Naive thymus-derived CD4-positive, alpha-beta T cell (primary cell): ENCODE data around the gene ATXN7. TPM values are rescaled to one million over a fixed set of nuclear protein-coding genes. Genes with fewer than 3 reads are reported as not detected.

Experiments used
- ATAC-seq: fragments of 150-1000 bp; cut with Tn5 transposase; 2 replicates; pipeline ENCODE4 v1.10.0; 2021; ENCODE audit warnings: mild to moderate bottlenecking, moderate library complexity
- CTCF ChIA-PET: fragments of 350-600 bp; sonication (Branson Sonifier 250); formaldehyde crosslinking; loops from one replicate; lab custom pipeline; 2021; ENCODE audit warnings: antibody characterized with exemption; lab: Charles Lee
- POLR2A ChIA-PET: fragments of 350-600 bp; sonication (Branson Sonifier 250); formaldehyde crosslinking; loops from one replicate; lab custom pipeline; 2021; ENCODE audit warnings: antibody characterized with exemption, inconsistent platforms; lab: Charles Lee
- DNase-seq, 9 donors: peaks; one replicate each; pipeline versions ENCODE4 v3.0.0 to v3.0.0-alpha.2; 2020 to 2022; ENCODE audit warnings: mixed read lengths in 1 of 9
- H3K27ac ChIP-seq: one replicate; pipeline ENCODE4 v1.7.0; 2013; ENCODE audit warnings: mild to moderate bottlenecking, low read depth, low read length, moderate library complexity
- H3K27me3 ChIP-seq, 2 donors: one replicate each; pipeline ENCODE4 v1.7.0; 2013; ENCODE audit warnings: low read length in 2 of 2, mild to moderate bottlenecking in 2 of 2, moderate library complexity in 2 of 2; ENCODE audit not compliant: control insufficient read depth in 2 of 2, insufficient read depth in 2 of 2
- H3K36me3 ChIP-seq, 3 experiments: 1 replicate in 2 of 3; 2 replicates in 1 of 3; pipeline ENCODE4 v1.7.0; 2013; ENCODE audit warnings: low read length in 3 of 3, mild to moderate bottlenecking in 3 of 3, moderate library complexity in 1 of 3; ENCODE audit not compliant: insufficient read depth in 3 of 3, control insufficient read depth in 2 of 3
- H3K4me1 ChIP-seq, 2 donors: one replicate each; pipeline ENCODE4 v1.7.0; 2013; ENCODE audit warnings: low read length in 2 of 2, mild to moderate bottlenecking in 2 of 2, moderate library complexity in 1 of 2; ENCODE audit not compliant: control insufficient read depth in 2 of 2, insufficient read depth in 2 of 2
- H3K4me3 ChIP-seq: 2 replicates; pipeline ENCODE4 v1.7.0; 2013; ENCODE audit warnings: mild to moderate bottlenecking, low read length
- H3K9me3 ChIP-seq, 3 experiments: 1 replicate in 2 of 3; 2 replicates in 1 of 3; pipeline ENCODE4 v1.7.0; 2013; ENCODE audit warnings: low read length in 3 of 3; ENCODE audit not compliant: control insufficient read depth in 2 of 3
- H3K27ac Mint-ChIP-seq, 9 donors: one replicate each; pipeline ENCODE4 v1.8.0; 2020 to 2022; ENCODE audit warnings: mixed read lengths in 9 of 9, mild to moderate bottlenecking in 8 of 9, moderate library complexity in 5 of 9, inconsistent platforms in 2 of 9
- H3K27me3 Mint-ChIP-seq, 5 donors: one replicate each; pipeline ENCODE4 v1.8.0; 2021 to 2022; ENCODE audit warnings: mixed read lengths in 5 of 5, mild to moderate bottlenecking in 1 of 5
- H3K36me3 Mint-ChIP-seq, 5 donors: one replicate each; pipeline ENCODE4 v1.8.0; 2020 to 2022; ENCODE audit warnings: mixed read lengths in 5 of 5, mild to moderate bottlenecking in 3 of 5, inconsistent platforms in 1 of 5
- H3K4me1 Mint-ChIP-seq, 7 donors: one replicate each; pipeline ENCODE4 v1.8.0; 2020 to 2022; ENCODE audit warnings: mixed read lengths in 7 of 7, mild to moderate bottlenecking in 3 of 7, inconsistent platforms in 1 of 7
- H3K4me3 Mint-ChIP-seq, 10 donors: one replicate each; pipeline ENCODE4 v1.8.0; 2020 to 2022; ENCODE audit warnings: mild to moderate bottlenecking in 10 of 10, mixed read lengths in 10 of 10, moderate library complexity in 6 of 10, inconsistent platforms in 2 of 10
- H3K9me3 Mint-ChIP-seq, 11 donors: one replicate each; pipeline ENCODE4 v1.8.0; 2020 to 2022; ENCODE audit warnings: mixed read lengths in 11 of 11, mild to moderate bottlenecking in 4 of 11, inconsistent platforms in 1 of 11, moderate library complexity in 1 of 11
- intact Hi-C, 2 donors: fragments of 100-400 bp; cut with micrococcal nuclease; formaldehyde crosslinking; loops; one replicate each; pipeline ENCODE4 v1.15.1; 2023
- polyA plus RNA-seq, 2 donors: library from polyadenylated mRNA; unstranded; fragments of 300-500 nt; fragmentation: Illumina TruSeq; gene quantifications; one replicate each; pipeline ENCODE4 v1.2.3, GENCODE V29; 2021
- total RNA-seq, 6 experiments: library from RNA in 5 of 6; stranded (reverse) in 5 of 6; gene quantifications; 1 replicate in 5 of 6; 2 replicates in 1 of 6; pipeline ENCODE4 v1.2.3 and lab custom pipeline; 2021 to 2026

The ATXN7 gene
- total and polyA plus RNA-seq, 7 experiments from 2014 or later = 29.8 to 204 (median 142) TPM

DNA sequence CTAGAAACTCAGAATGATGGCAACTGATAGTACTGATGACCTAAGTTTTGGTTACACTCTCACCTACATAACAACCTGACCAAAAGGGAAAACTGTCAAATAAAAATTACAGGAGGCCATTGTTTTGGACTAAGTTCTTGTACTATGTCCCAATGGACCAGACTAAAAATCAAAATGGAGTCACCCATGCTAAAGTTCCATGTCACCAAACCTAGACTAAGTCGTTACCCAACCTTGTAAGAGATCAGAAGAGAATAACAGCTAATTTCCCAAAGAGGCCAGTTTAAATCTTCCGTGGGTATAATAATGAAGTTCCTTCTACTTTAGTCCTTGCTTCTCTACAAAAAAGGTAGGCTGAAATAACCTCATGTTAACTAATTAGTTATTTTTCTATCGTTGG is 12.4 kb upstream of the ATXN7 start:
- ChIA-PET CTCF (no interaction called here), POLR2A (interaction anchor here (0.7 kb wide), 1 partner anchor 87 kb away, joined by 3 read pairs; no protein-coding TSS in a partner anchor)
- H3K4me3 Mint-ChIP-seq = no peak overlapping the region
- H3K27ac Mint-ChIP-seq = no peak overlapping the region
- Histone ChIP-seq H3K36me3 (no peaks in the 10 kb centered on the region), H3K27me3 (no peaks in the 10 kb centered on the region), H3K9me3 (no peaks in the 10 kb centered on the region), H3K4me3 (no peak overlapping the region), H3K27ac (no peak overlapping the region), H3K4me1 (no peaks in the 10 kb centered on the region)
- H3K27me3 Mint-ChIP-seq = no peaks in the 10 kb centered on the region
- no peaks in the 10 kb centered on the region for H3K9me3 Mint-ChIP-seq
- peaks cover 0 to 14% (median 6%) of the 10 kb centered on the region in 5 donors for H3K36me3 Mint-ChIP-seq
- ATAC-seq = no peak
- peaks cover 9 to 39% (median 17%) of the 10 kb centered on the region in 7 donors for H3K4me1 Mint-ChIP-seq
- intact Hi-C loops = no loop called here
- no peak for DNase-seq

DNA sequence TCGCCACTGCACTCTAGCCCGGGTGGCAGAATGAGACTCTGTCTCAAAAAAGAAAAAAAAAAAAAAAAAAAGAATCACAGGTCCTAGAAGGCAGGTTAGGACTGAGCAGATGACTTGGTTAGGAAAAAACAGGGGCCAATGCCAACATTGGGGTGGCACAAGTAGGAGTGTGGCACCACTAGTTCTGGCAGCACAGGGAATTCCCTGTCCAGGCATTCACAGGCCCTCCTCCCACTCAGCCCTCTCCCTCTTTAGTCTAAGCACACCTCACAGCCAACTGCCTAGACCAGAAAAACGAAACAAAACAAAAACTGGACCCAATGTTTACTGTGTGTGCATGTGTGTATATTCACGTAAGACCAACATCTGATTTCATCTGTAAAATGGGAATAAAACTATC is 10.6 kb upstream of the ATXN7 start:
- no peaks in the 10 kb centered on the region for H3K27me3 Mint-ChIP-seq
- no peaks in the 10 kb centered on the region for H3K36me3 ChIP-seq
- ATAC-seq (no peak), DNase-seq (no peak)
- H3K4me1 Mint-ChIP-seq = peaks cover 11 to 53% (median 18%) of the 10 kb centered on the region in 7 donors
- no peak overlapping the region for H3K27ac ChIP-seq
- no peak overlapping the region for H3K4me3 ChIP-seq
- H3K4me1 ChIP-seq = no peaks in the 10 kb centered on the region
- H3K27ac Mint-ChIP-seq = no peak overlapping the region
- H3K36me3 Mint-ChIP-seq = peaks cover 0 to 14% (median 6%) of the 10 kb centered on the region in 5 donors
- no peaks in the 10 kb centered on the region for H3K27me3 ChIP-seq
- no peak overlapping the region for H3K4me3 Mint-ChIP-seq
- ChIA-PET POLR2A (no interaction called here), CTCF (no interaction called here)
- intact Hi-C loops = no loop called here
- H3K9me3 Mint-ChIP-seq = no peaks in the 10 kb centered on the region
- H3K9me3 ChIP-seq = no peaks in the 10 kb centered on the region

DNA sequence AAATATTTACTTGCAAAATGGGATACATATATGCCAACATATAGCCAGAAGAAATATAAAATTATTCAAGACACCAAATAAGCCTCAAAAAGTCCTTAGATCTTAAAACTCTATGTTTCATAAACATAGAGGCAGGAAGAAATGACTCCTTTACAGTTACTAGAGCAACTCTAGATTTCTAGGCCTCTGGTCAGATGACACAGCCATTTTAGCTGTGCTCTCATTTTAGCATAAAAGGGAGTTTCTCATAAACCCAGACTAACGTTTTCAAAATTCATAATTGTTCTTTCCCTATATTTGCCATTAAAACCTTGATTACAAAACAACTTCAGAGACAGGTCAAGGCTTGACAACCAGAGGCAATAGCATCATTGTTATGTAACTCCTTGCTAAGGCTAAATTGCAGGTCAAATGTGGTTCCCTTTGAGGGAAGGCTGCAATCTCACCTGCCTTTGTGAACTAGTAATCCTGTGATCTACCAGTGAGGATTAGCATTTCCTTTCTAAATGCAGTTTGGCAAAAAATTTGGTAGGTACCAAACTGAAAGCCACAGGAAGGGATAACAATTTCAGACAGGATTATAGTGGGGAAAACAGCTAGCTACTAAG is 8.2 kb upstream of the ATXN7 start:
- peaks cover 20 to 61% (median 36%) of the 10 kb centered on the region in 7 donors for H3K4me1 Mint-ChIP-seq
- H3K36me3 Mint-ChIP-seq = peaks cover 0 to 14% (median 6%) of the 10 kb centered on the region in 5 donors
- no peaks in the 10 kb centered on the region for H3K9me3 ChIP-seq
- H3K4me3 Mint-ChIP-seq = no peak overlapping the region
- H3K27ac ChIP-seq = no peak overlapping the region
- H3K4me3 ChIP-seq = no peak overlapping the region
- H3K9me3 Mint-ChIP-seq = no peaks in the 10 kb centered on the region
- H3K4me1 ChIP-seq = no peaks in the 10 kb centered on the region
- DNase-seq (no peak), ATAC-seq (no peak)
- peak overlapping the region in 3 of 9 donors; percentile 28 to 48 (median 31) for H3K27ac Mint-ChIP-seq
- intact Hi-C loops = no loop called here
- ChIA-PET POLR2A (no interaction called here), CTCF (no interaction called here)
- no peaks in the 10 kb centered on the region for H3K36me3 ChIP-seq
- H3K27me3 Mint-ChIP-seq = no peaks in the 10 kb centered on the region
- H3K27me3 ChIP-seq = no peaks in the 10 kb centered on the region

DNA sequence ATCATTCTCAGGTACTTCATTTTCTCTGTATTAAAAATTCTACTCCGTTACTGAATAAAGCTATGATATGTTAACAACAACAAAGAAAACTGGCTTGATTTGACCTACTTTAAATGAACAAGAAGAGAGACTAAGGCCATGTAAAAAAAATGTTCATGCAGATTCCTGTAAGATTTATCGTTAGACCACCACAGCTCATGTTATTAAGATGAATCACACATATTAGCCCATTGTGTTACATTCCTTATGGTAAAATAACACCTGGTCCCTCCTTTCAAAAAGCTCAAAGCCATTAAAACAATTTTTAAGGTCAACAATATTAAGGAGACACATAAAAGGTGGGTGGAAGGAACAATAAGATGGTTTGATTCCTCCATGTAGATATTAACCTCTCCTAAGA is 6.4 kb upstream of the ATXN7 start:
- ChIA-PET POLR2A (no interaction called here), CTCF (no interaction called here)
- Mint-ChIP-seq H3K9me3 (no peaks in the 10 kb centered on the region), H3K27me3 (no peaks in the 10 kb centered on the region), H3K27ac (peak overlapping the region in 1 of 9 donors; percentile 28), H3K36me3 (peaks cover 0 to 4% (median 2%) of the 10 kb centered on the region in 5 donors), H3K4me1 (peaks cover 24 to 70% (median 54%) of the 10 kb centered on the region in 7 donors), H3K4me3 (no peak overlapping the region)
- Histone ChIP-seq H3K4me1 (peaks cover under 1 to 1% of the 10 kb centered on the region in 2 donors), H3K4me3 (no peak overlapping the region), H3K9me3 (no peaks in the 10 kb centered on the region), H3K27me3 (no peaks in the 10 kb centered on the region), H3K36me3 (no peaks in the 10 kb centered on the region), H3K27ac (no peak overlapping the region)
- no peak for ATAC-seq
- intact Hi-C loops = no loop called here
- no peak for DNase-seq

DNA sequence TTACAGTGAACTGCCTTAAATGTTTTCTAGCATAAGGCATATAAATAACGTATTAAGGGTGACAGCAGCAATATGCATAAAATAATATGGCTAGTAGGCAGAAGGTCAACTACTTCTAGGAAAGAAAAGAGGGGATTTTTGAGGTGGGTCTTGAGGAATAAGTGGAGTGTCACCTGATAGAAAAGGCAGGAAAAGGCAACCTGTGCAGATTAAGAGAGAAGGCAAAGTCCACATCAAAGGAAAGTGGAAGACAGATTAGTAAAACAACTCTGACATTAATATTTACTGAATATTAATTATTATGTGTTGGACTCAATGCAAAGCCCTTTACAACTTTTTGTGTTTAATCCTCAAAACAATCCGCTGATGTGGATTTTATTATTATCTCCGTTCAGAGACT is 2.9 kb upstream of the ATXN7 start:
- POLR2A ChIA-PET = no interaction called here

DNA sequence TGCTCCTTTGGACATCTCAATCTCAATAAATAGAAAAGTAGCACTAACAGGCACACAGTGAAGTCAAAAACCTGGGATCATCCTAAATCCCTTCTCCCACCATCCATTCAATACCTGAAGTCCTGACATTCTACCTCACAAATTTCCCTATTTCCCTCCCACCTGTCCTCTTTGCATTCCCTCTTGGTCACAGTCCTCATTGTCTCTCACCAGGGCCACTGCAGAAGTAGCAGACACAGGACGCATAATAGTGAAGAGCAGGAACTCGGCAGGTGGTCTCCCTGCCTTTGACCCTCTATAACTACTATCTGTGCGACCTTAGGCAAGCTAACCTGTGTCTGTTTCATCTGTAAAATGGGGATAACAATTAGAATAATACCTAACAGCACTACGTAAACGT is 2.4 kb upstream of the ATXN7 start:
- Mint-ChIP-seq H3K27ac (peak overlapping the region in 5 of 9 donors; percentile 1 to 81 (median 78)), H3K4me1 (peaks cover 38 to 79% (median 70%) of the 10 kb centered on the region in 7 donors)

More for the DNA sequence above, 2.9 kb upstream of the ATXN7 start:
- H3K27ac ChIP-seq = no peak overlapping the region
- H3K9me3 ChIP-seq = no peaks in the 10 kb centered on the region
- DNase-seq = no peak
- Mint-ChIP-seq H3K27ac (peak overlapping the region in 5 of 9 donors; percentile 0 to 69 (median 2)), H3K27me3 (no peaks in the 10 kb centered on the region), H3K9me3 (no peaks in the 10 kb centered on the region), H3K4me3 (peak overlapping the region in 3 of 10 donors; percentile 21 to 46 (median 22)), H3K36me3 (peaks cover 0 to 12% (median 0%) of the 10 kb centered on the region in 5 donors), H3K4me1 (peaks cover 40 to 79% (median 70%) of the 10 kb centered on the region in 7 donors)
- CTCF ChIA-PET = no interaction called here
- no peaks in the 10 kb centered on the region for H3K27me3 ChIP-seq
- intact Hi-C loops = loop anchor here in 1 of 2 donors (5.0 kb wide), 1 partner anchor 107 kb away; no protein-coding TSS in a partner anchor
- H3K36me3 ChIP-seq = peaks cover 0 to 5% (median 0%) of the 10 kb centered on the region in 3 experiments
- ATAC-seq = no peak
- peaks cover 8 to 17% of the 10 kb centered on the region in 2 donors for H3K4me1 ChIP-seq
- no peak overlapping the region for H3K4me3 ChIP-seq

More for the DNA sequence above, 2.4 kb upstream of the ATXN7 start:
- H3K9me3 Mint-ChIP-seq = no peaks in the 10 kb centered on the region
- peak overlapping the region in 5 of 10 donors; percentile 3 to 54 (median 32) for H3K4me3 Mint-ChIP-seq
- ChIA-PET CTCF (no interaction called here), POLR2A (no interaction called here)
- H3K4me3 ChIP-seq = no peak overlapping the region
- no peaks in the 10 kb centered on the region for H3K27me3 Mint-ChIP-seq
- H3K4me1 ChIP-seq = peaks cover 8 to 17% of the 10 kb centered on the region in 2 donors
- intact Hi-C loops = loop anchor here in 1 of 2 donors (5.0 kb wide), 1 partner anchor 106 kb away; no protein-coding TSS in a partner anchor
- H3K27ac ChIP-seq = no peak overlapping the region
- no peaks in the 10 kb centered on the region for H3K9me3 ChIP-seq
- H3K36me3 Mint-ChIP-seq = peaks cover 0 to 12% (median 0%) of the 10 kb centered on the region in 5 donors
- ATAC-seq (no peak), DNase-seq (no peak)
- H3K36me3 ChIP-seq = peaks cover 0 to 5% (median 0%) of the 10 kb centered on the region in 3 experiments
- no peaks in the 10 kb centered on the region for H3K27me3 ChIP-seq
